Measurements from ENCODE around the gene SPSB4. TPM values are rescaled to one million over a fixed set of nuclear protein-coding genes. Genes with fewer than 3 reads are reported as not detected.
"Not testable (repeated sequence)": the region's sequence is repeated elsewhere in the genome, so short reads cannot be mapped to it uniquely, and the experiment has no call there.

SPSB4 gene
- total and polyA plus RNA-seq, 2 donors (not counting 1 experiment from before 2014, with no cell fraction given) = not detected

DNA sequence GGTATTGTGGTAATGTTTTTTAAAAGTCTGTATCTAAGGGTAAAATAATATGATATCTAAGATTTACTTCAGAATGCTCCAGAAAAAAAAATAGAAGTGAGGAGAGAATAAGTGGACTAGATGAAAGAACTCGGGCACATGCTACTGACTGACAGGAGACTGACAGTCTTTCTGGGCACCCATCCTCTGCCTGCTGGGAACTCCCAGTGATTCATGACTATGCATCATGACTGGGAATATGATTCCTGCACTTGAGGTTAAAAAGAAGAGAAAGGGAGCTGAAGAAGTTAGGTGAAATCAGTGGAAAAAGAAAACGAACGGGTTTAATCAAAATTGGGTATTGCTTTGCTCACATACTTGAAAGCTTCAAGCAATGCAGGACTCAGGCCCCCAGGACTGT, 35.7 kb upstream of the SPSB4 start:
- no peak for TF ChIP-seq CTCF (conservative IDR thresholded peaks at IDR 0.05 in 1 of 2, IDR thresholded peaks at IDR 0.05 in 1 of 2; ENCODE audit: low read depth in 1 of 2, low read length in 2 of 2)
- no peak for TF ChIP-seq EZH2 (IDR thresholded peaks at IDR 0.05; ENCODE audit: low read length, missing control alignments)
- Histone ChIP-seq H3K9me3 (ENCODE audit: control insufficient read depth, insufficient read depth, low read depth, low read length) (no peaks in the 10 kb centered on the region), H4K20me1 (ENCODE audit: control insufficient read depth, extremely low read depth, insufficient read depth, low read length) (no peaks in the 10 kb centered on the region), H3K9ac (ENCODE audit: insufficient read depth, low read length) (no peak overlapping the region), H3K4me1 (ENCODE audit: control insufficient read depth, extremely low read depth, insufficient read depth, low read length) (no peaks in the 10 kb centered on the region), H3K79me2 (ENCODE audit: control insufficient read depth, insufficient read depth, low read length) (no peaks in the 10 kb centered on the region), H3K36me3 (ENCODE audit: control insufficient read depth, insufficient read depth, low read length) (no peaks in the 10 kb centered on the region), H3K27me3 (ENCODE audit: control insufficient read depth, insufficient read depth, low read length) (no peaks in the 10 kb centered on the region), H2AFZ (ENCODE audit: low read length) (no peak overlapping the region), H3K4me2 (ENCODE audit: extremely low read depth, insufficient read depth, low read length) (no peak overlapping the region), H3K27ac (ENCODE audit: insufficient read depth, low read length) (no peak overlapping the region), H3K4me3 (replicated peaks in 1 of 4; ENCODE audit: control extremely low read depth in 1 of 4, insufficient read depth in 1 of 4, low read depth in 3 of 4, low read length in 4 of 4) (no peak overlapping the region)
- peak in 1 of 2 donors; percentile 33 for DNase-seq (ENCODE audit: low read depth in 2 of 2)

DNA sequence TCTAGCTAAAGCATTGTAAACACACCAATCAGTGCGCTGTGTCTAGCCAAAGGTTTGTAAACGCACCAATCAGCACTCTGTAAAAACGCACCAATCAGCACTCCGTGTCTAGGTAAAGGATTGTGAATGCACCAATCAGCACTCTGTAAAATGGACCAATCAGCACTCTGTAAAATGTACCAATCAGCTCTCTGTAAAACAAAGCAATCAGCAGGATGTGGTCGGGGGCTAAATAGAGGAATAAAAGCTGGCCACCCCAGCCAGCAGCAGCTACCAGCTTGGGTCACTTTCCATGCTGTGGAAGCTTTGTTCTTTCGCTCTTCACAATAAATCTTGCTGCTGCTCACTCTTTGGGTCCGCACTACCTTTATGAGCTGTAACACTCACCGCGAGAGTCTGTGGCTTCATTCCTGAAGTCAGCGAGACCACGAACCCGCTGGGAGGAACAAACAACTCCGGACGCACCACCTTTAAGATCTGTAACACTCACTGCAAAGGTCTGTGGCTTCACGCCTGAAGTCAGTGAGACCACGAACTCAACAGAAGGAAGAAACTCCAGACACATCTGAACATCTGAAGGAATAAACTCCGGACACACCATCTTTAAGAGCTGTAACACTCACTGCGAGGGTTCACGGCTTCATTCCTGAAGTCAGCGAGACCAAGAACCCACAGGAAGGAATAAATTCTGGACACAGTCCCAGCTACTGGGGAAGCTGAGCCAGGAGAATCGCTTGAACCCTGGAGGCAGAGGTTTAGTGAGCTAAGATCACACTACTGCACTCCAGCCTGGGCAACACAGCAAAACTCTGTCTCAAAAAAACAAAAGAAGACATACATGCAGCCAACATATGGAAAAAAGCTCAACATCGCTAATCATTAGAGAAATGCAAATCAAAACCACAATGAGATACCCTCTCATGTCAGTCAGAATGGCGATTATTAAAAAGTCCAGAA, 33.5 kb upstream of the SPSB4 start:
- DNase-seq (ENCODE audit: low read depth in 2 of 2); H2AFZ ChIP-seq (ENCODE audit: low read length); H4K20me1 ChIP-seq (ENCODE audit: control insufficient read depth, extremely low read depth, insufficient read depth, low read length); H3K4me2 ChIP-seq (ENCODE audit: extremely low read depth, insufficient read depth, low read length); H3K9ac ChIP-seq (ENCODE audit: insufficient read depth, low read length); H3K4me1 ChIP-seq (ENCODE audit: control insufficient read depth, extremely low read depth, insufficient read depth, low read length); H3K4me3 ChIP-seq (replicated peaks in 1 of 4; ENCODE audit: control extremely low read depth in 1 of 4, insufficient read depth in 1 of 4, low read depth in 3 of 4, low read length in 4 of 4); H3K36me3 ChIP-seq (ENCODE audit: control insufficient read depth, insufficient read depth, low read length); H3K9me3 ChIP-seq (ENCODE audit: control insufficient read depth, insufficient read depth, low read depth, low read length); H3K79me2 ChIP-seq (ENCODE audit: control insufficient read depth, insufficient read depth, low read length); H3K27ac ChIP-seq (ENCODE audit: insufficient read depth, low read length); H3K27me3 ChIP-seq (ENCODE audit: control insufficient read depth, insufficient read depth, low read length): not testable (repeated sequence)

GRCh38 chr3:141019244-141019643, 31.9 kb upstream of the SPSB4 start:
- H3K9me3 ChIP-seq (ENCODE audit: control insufficient read depth, insufficient read depth, low read depth, low read length) = no peaks in the 10 kb centered on the region
- no peaks in the 10 kb centered on the region for H3K79me2 ChIP-seq (ENCODE audit: control insufficient read depth, insufficient read depth, low read length)
- H3K4me3 ChIP-seq (replicated peaks in 1 of 4; ENCODE audit: control extremely low read depth in 1 of 4, insufficient read depth in 1 of 4, low read depth in 3 of 4, low read length in 4 of 4) = no peak overlapping the region
- TF ChIP-seq CTCF (conservative IDR thresholded peaks at IDR 0.05 in 1 of 2, IDR thresholded peaks at IDR 0.05 in 1 of 2; ENCODE audit: low read depth in 1 of 2, low read length in 2 of 2) = no peak
- TF ChIP-seq EZH2 (IDR thresholded peaks at IDR 0.05; ENCODE audit: low read length, missing control alignments) = no peak
- H2AFZ ChIP-seq (ENCODE audit: low read length) = no peak overlapping the region
- no peaks in the 10 kb centered on the region for H3K27me3 ChIP-seq (ENCODE audit: control insufficient read depth, insufficient read depth, low read length)
- no peaks in the 10 kb centered on the region for H4K20me1 ChIP-seq (ENCODE audit: control insufficient read depth, extremely low read depth, insufficient read depth, low read length)
- no peak for DNase-seq (ENCODE audit: low read depth in 2 of 2)
- no peak overlapping the region for H3K9ac ChIP-seq (ENCODE audit: insufficient read depth, low read length)
- H3K36me3 ChIP-seq (ENCODE audit: control insufficient read depth, insufficient read depth, low read length) = no peaks in the 10 kb centered on the region
- no peaks in the 10 kb centered on the region for H3K4me1 ChIP-seq (ENCODE audit: control insufficient read depth, extremely low read depth, insufficient read depth, low read length)
- no peak overlapping the region for H3K4me2 ChIP-seq (ENCODE audit: extremely low read depth, insufficient read depth, low read length)
- no peak overlapping the region for H3K27ac ChIP-seq (ENCODE audit: insufficient read depth, low read length)
